ENCODE results near the gene PAK4. TPM values are rescaled to one million over a fixed set of nuclear protein-coding genes. Genes with fewer than 3 reads are reported as not detected.
"Not testable (repeated sequence)": the region's sequence is repeated elsewhere in the genome, so short reads cannot be mapped to it uniquely, and the experiment has no call there.

PAK4 gene
- polyA plus RNA-seq, 4 donors: 29.4 to 74.0 (median 49.6) TPM

DNA sequence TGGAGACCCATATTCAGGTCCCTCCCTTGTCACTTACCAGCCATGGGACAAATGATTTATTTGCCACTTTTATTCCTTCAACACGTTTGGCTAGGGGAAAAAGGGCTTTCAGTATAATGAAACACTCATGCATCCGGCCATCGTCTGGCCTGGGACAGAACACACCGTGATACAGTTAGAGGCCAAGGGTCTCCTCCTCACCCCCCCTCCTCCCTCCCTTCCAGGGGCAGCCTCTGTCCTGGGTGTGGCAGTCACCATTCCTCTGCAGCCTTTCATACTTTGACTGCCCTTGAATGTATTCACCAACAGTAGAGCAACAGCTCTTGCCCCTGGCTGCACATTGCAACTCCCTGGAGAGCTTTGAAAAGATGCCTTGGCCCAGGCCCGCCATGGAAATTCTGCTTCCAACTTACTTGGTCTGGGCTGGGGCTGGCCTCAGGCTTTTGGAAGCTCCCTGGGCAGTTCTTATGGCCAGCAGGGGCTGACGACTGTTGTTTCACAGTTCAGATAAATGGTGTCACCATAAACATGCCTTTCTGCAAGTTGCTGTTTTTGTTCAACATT lies 3.0 kb downstream of the PAK4 start:
- DNase-seq (ENCODE audit: low read depth in 4 of 4, low spot score in 3 of 4): no peak

DNA sequence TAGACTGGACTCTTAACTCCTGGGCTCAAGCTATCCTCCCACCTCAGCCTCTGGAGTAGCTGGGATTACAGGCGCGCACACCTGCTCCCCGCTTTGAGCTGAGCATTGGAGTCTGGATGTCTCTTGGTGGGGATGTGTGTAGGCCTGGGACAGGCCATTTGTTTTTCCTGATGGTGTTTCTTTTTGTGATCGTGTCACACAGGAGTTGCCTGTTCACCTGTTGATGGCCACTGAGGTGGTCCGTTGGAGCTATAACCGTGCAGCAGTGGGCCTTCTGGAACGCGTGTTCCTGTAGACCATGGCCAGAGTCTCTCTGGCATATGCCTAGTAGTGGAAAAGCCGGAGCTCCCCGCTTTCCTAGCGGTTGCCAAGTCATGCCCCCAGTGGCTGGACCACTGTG lies 3.5 kb downstream of the PAK4 start:
- DNase-seq (ENCODE audit: low read depth in 4 of 4, low spot score in 3 of 4): no peak

DNA sequence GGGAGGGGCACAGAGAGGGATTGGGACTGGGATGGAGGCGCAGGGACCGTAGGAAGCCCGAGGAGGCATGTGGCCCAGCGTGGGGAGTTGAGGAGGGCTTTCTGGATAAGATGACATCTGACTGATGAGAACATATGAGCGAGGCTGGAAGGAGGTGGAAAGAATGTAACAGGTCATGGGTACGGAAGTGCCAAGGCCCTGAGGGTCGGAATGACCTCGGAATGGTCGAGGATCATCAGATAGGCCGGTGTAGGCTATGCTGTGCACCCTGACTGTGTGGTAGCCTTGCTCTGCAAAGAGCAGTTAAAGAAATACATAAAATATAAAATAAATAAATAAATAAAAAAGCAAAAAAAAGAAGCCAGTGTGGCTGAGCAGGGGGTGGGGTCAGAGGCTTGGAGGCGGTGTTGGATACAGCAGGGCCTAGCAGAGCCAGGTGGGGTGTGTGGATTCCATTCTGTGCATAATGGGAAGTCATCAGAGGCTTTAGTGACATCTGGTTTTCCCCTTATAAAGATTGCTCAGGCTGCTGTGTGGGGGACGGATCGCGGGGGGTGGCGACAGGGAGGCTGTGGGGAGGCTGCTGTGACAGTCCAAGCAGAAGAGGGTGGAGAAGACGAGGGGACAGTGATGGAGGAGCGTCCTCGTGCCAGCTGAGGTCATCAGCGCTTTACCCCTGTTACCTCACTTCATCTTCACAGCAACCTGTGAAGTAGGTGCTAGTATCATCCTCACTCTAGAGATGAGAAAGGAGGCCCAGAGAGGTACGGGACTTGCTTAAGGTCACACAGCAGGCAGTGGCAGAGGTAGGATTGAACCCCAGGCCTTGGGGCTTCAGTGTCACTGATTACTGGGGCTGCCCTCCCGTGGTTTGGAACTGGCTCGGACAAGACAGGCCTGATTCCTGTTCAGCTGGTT lies 5.0 kb downstream of the PAK4 start:
- DNase-seq (ENCODE audit: low read depth in 4 of 4, low spot score in 3 of 4): no peak

DNA sequence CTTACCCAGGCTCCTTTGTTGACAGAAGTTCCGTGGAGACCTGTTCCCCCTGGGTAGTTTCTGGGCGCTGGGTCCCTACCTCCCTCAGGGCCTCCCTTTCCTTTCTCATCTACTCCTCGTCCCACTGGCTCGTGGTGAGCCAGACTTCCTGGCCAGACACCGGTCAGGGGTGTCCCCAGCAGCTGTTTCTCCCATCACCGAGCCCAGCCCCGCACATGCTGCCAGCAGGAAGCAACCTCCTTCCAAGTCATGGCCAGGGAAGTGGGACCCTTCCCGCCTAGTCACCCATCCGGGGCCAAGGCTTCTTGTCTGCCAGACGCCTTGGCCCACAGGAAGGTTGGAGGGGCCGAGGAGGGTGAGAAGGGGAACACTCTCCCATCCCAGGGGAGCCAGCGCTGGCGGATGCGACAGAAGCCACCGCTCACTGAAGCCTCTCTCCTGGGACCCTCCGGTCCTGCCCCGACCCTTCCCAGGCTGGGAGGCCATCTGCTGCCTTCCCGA lies 5.7 kb downstream of the PAK4 start:
- DNase-seq (ENCODE audit: low read depth in 4 of 4, low spot score in 3 of 4): no peak

DNA sequence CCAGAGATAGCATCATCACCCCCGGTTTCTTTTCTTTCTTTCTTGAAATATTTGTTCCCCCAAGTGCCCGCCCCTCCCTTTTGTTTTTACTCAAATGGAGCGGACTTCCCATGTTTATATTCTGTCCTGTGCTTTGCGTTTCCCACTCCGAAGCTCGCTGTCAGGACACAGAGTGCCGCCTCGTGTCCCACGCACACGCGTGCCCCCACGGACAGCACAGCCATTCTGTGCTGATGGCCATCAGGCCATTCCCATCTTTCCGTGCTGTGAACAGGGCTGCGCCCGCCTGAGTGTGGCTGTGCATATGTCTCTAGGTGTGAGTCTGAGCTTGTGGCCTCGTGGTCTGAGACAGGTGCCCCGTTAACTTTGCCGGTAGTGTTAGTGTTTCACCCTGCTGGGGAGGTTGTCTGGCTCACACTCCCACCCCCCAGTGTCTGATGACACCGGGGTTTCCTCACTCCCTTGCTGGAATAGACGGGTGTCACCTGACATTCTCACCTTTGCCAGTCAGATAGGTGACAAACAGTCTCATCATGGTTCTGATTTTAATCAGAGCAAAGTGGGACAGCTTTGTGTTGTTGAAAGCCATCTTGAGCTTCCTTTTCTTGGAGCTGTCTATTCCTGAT lies 6.9 kb downstream of the PAK4 start:
- DNase-seq (ENCODE audit: low read depth in 4 of 4, low spot score in 3 of 4): no peak

DNA sequence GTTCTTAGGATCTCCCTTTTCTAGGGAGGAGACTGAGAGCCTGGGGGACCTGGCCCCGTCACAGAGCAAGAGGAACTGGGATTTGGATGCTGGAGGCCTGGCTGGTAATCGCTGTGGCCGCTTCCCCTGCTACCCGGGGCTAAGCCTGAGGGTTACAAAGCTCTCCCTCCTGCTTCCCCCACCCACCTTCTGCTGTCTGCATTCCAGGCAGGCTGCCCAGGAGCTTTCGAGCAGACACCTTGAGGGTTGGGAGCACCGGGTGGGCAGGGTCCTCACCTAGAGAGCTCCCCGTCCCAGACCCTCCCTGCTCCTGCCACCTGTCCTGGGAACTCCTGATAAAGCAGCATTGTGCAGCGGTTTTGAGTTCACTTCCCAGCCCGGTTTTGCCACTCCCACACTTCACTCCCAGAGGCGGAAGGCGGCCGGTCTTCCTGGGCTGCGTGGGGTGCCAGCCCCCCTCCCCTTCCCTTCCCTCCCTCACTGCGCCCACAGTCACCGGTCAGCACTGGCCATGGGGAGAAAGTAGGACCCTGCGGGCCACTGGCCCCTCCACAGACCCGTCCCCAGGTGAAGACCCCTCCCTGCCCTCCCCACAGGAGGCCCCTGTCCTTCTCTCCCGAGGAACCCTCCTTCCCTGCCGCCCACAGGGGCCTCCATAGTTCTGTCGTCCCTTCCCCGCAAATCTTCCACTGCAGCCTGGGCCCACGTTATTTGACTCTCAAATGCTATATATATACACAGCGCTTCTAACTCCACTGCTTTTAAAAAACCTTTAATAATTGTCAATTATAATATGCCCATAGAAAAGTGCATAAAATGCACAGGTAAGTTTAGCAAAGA lies 8.1 kb downstream of the PAK4 start:
- DNase-seq (ENCODE audit: low read depth in 4 of 4, low spot score in 3 of 4): no peak

DNA sequence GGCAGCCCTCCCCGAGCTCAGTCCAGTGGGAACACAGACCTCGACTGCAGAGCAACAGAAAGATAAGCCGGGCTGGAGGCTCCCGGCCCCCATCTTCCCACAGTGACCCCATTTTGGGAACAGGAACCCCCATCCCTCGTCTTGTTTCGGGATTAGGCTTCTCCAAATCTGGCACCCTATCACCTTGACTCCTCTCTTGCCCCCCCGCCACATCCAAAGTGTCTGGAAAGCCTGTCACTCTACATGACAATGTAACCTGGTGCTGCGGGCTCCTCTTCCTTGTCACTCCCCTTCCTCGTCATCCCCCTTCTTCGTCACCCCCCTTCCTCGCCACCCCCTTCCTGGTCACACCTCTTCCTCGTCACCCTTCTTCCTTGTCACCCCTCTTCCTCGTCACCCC lies 10.1 kb downstream of the PAK4 start:
- no peak for DNase-seq (ENCODE audit: low read depth in 4 of 4, low spot score in 3 of 4)

DNA sequence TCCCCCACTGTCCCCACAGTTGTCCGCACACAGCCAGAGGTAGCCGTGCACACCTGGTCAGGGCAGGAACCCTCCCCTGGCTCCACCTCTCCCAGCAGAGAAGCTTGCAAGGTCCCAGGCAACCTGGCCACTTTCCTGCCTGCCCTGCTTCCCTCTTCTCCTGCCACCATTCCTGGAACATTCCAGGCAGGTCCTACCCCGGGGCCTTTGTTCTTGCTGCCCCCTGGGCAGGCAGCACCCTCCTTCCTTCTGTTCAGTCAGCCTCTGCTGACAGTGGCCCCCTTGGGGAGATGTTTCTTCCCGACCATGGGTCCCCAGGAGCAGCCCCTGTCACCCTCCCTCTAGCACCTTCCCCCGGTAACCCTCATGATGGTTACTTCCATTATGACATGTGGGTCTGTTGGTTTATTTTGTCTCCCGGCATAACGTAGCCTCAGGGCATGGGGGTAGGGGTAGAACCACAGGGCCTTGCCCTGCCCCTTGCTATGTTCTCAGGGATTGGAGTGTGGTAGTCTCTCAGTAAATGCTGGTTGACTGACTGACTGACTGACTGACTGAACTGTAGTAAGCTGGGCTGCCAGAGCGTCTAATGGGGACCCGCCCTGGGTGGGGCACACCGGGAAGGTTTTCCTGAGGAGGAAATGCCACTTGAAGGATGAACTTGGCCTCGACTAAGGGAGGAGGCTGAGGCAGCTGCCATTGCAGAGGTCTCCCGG lies 10.8 kb downstream of the PAK4 start:
- no peak for DNase-seq (ENCODE audit: low read depth in 4 of 4, low spot score in 3 of 4)

DNA sequence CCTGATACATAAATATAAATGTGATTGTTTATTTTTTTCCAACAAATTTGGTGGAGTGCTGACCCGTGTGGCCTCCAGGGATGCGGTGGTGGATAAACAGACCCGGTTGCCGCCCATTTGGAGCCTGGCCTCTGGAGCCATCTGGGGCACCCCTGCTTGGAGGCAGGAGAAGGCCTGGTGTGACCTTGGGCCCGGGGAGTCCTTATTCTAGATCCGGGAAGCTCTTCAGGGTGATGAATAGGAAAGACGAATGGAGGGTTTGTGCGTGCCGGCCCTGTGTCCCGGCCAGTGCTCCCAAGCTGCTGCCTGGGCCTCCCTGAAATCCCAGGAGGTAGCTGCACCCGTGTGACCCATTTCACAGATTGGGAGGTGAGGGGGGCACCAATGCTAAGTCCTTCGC lies 11.5 kb downstream of the PAK4 start:
- DNase-seq (ENCODE audit: low read depth in 4 of 4, low spot score in 3 of 4): no peak

DNA sequence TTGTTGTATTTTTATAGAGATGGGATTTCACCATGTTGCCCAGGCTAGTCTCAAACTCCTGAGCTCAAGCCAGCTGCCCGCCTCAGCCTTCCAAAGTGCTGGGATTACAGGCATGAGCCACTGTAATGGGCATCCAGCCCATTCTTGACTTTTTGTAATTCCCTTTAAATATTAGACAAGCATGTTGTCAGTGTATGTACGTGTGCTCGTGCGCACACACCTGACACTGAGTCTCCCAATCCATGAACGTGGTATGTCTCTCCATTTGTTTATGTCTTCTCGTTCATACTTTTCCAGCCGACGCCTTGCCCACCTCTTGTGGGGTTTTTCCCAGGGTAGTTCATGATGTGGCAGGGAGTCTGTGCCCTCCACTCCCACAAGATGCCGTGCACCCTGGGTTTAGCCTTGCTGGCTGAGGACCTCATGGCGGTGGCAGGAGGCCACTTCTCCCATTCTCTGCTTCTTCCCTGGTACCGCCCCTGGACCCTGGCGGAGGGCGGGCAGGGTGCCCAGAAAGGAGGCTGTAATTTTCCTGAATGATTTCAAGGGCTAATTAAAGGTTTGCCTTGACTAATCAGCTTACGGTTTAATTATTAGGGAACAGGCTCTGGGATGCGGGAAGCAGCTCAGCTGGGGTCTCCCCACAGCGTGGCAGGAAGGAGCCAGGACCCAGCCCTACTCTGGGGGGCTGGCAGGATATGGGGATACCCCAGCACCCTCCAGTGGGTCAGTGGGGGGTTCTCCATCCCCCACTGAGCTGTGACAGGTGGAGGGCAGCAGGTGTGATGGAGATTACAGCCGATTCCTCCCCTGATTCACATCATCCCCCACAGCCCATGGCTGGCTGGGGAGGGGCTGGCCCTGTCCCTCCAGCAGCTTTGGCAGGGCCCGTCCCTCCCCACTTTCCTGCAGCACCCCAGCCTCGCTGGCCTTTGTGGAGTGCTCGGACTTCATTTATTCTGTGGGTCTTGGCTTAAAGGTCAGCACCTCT lies 12.9 kb downstream of the PAK4 start:
- DNase-seq (ENCODE audit: low read depth in 4 of 4, low spot score in 3 of 4): no peak

DNA sequence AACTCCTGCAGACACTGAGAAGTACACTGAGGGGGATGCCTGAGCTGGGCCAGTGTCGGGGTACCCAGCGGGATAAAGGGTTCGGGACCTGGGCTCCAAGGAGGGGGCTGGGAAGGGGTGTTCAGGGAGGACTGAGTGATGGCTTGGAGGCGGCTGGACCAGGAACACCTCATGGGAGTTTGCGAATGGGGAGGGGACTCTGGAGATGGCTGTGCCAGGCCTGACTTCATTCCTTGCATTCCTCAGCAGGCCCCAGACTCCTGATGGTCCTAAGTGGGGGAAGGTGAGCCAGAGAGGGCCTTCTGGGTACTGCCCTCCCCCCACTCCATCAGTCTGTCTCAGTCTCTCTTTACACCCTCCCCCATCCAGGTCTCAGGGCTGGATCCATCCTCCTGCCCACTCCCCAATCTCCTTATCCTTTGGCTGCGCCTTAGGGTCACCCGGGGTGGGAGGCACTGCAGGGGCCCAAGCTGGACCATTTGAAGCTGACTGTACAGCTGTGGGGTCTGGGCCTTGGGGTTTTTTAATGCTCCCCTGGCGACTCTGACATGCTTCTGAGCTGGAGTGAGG lies 13.8 kb downstream of the PAK4 start:
- DNase-seq (ENCODE audit: low read depth in 4 of 4, low spot score in 3 of 4): no peak

DNA sequence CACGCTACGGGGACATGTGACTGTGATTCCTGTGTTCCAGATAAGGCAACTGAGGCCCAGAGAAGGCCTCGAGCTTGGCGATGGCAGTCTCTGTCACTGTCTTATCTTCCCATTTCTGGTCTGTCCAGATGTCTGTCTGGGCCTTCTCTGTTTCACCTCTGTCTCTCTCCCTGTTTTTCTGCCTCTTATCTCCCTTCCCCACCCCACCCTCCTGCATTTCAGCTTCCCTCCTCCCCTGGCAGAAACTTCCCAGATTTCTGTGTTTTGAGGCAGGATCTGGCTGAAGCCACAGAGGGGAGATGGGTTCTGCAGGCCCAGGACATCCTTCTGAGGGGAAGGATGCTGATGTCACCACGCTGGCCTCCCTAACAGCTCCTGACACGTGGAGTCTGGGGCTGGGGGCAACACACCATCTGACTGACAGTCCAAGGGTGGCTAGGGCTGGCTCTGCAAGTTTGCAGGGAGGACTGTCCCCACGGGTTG lies 14.4 kb downstream of the PAK4 start:
- no peak for DNase-seq (ENCODE audit: low read depth in 4 of 4, low spot score in 3 of 4)

DNA sequence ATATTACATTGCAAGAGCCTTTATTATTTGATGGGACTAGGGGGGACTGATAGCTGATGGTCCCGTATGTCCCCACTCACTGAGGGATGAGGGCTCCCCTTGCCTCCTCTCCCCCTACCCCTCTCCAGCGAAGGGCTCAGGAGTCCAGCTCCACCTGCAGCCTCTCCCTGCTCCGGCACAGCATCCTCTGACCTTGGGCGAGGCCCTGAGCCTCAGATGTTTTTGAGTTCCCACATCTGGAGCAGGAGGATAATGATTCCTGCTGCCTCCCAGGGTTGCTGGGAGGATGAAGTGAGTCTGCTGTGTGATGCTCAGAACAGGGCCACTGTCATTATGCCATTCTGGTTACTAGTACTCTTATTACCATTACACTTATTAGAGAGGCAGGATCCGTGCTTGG lies 15.0 kb downstream of the PAK4 start:
- no peak for DNase-seq (ENCODE audit: low read depth in 4 of 4, low spot score in 3 of 4)

DNA sequence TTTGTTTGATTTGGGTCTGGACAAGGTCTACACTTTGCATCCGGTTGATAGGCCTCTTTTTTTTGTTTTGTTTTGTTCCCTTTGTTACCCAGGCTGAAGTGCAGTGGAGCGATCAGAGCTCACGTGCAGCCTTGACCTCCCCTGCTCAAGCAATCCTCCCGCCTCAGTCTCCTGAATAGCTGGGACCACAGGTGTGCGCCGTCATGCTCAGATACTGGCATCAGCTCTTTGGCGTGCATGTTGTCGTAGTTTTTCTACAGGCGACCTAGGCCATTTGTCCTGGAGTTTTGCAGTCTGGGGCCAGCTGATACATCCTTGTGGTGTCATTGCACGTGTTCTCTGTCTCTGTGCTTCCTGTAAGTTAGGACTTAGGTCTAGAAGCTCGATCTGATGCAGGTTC lies 16.3 kb downstream of the PAK4 start:
- no peak for DNase-seq (ENCODE audit: low read depth in 4 of 4, low spot score in 3 of 4)

DNA sequence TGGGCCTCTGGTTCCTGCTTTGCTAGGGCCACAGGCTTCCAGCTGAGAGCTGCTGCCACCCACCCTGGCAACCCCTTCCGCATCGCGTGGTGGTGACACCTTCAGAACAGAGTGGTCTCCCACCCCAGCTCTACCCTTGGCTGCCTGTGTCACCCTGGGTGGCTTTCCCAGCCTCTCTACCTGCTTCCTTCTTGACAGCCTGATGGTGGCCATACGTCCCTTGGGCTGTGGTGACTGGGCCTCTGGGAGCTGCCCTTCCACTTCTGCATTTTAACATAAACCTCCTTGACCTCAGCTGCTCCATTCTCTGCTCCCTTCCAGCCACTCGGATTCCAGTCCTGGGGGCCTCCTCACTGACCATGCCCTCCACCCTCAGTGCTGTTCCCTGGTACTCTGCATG lies 17.0 kb downstream of the PAK4 start:
- DNase-seq (ENCODE audit: low read depth in 4 of 4, low spot score in 3 of 4): no peak

DNA sequence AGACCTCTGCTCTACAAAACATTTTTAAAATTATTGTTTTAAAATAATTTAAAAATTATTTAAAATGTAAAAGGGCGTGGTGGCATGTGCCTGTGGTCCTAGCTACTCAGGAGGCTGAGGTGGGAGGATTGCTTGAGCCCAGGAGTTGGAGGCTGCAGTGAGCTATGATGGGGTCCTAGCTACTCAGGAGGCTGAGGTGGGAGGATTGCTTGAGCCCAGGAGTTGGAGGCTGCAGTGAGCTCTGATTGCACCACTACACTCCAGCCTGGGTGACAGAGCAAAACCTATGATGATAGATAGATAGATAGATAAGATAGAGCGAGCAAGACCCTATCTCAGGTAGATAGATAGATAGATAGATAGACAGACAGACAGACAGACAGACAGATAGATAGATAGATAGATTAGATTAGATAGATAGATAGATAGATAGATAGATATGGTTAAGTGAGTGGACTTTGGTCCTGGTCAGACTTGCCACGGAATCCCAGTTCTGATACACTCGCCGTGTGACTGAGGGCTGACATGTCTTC lies 18.2 kb downstream of the PAK4 start:
- not testable (repeated sequence) for DNase-seq (ENCODE audit: low read depth in 4 of 4, low spot score in 3 of 4)

DNA sequence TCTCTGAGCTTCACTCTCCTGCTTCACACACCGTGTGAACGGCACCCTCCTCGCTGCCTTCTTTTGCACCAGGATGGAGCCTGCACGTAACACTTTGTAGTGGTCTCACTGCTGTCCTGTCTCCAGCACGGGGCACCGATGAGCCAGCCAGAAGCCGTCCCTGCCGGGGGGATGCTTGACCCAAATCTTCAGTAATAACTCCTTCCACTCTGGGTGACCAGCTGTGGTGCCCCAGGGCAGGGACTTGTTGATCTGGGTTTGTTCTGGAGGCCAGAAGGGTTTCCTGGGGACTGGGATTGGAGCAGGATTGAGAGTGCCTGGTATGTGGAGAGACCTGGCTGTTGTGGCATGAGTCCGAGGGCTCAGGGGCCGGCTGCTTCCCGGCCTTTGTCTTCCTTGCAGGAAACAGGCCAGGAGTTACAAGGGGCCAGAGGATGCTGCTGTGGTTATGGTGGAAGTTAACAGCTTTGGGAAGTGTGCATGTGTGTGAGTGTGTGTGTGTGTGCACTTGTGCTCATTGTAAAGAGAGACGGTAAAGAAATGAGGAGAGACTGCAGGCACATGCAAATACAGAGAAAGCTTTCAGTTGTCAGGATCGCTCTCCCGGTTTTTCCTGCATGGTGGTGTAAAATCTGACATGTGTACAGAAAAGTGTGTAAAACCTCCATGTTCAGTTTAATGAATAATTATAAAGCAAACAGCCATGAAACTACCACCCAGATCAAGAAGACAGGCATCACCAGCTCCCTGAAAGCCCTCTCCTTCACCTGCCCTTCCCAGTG lies 18.9 kb downstream of the PAK4 start:
- no peak for DNase-seq (ENCODE audit: low read depth in 4 of 4, low spot score in 3 of 4)

All from left renal pelvis (tissue), 4 donors.